ENCODE data around the gene ELMO1. TPM values are rescaled to one million over a fixed set of nuclear protein-coding genes. Genes with fewer than 3 reads are reported as not detected.

Gene ELMO1
- total and polyA plus RNA-seq, 8 donors, result 3.0 to 20.6 (median 6.6) TPM

- WGBS, 2 donors, result 31 to 33% methylated on average over 14 of the region's 14 CpGs
- no peaks in the 10 kb centered on the region for H3K27me3 ChIP-seq
- peak; percentile 47 to 85 (median 68) for DNase-seq
- peaks cover 0 to 3% (median 0%) of the 10 kb centered on the region in 3 donors for H3K4me1 ChIP-seq
- no peak for FAIRE-seq
- H3K9me3 ChIP-seq, result no peaks in the 10 kb centered on the region
- peak; percentile 65 to 95 (median 88) for ATAC-seq
- TF ChIP-seq, protein P1, sequence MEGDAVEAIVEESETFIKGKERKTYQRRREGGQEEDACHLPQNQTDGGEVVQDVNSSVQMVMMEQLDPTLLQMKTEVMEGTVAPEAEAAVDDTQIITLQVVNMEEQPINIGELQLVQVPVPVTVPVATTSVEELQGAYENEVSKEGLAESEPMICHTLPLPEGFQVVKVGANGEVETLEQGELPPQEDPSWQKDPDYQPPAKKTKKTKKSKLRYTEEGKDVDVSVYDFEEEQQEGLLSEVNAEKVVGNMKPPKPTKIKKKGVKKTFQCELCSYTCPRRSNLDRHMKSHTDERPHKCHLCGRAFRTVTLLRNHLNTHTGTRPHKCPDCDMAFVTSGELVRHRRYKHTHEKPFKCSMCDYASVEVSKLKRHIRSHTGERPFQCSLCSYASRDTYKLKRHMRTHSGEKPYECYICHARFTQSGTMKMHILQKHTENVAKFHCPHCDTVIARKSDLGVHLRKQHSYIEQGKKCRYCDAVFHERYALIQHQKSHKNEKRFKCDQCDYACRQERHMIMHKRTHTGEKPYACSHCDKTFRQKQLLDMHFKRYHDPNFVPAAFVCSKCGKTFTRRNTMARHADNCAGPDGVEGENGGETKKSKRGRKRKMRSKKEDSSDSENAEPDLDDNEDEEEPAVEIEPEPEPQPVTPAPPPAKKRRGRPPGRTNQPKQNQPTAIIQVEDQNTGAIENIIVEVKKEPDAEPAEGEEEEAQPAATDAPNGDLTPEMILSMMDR (IDR thresholded peaks at IDR 0.05), result peak; percentile 56 to 73 (median 69)
- no peaks in the 10 kb centered on the region for H3K36me3 ChIP-seq
- H3K4me3 ChIP-seq, result peak overlapping the region in 1 of 4 donors; percentile 17
- intact Hi-C loops (cut with DNase I), result loop anchor here (5.0 to 10.0 kb wide), 2 partner anchors 195 to 198 kb away; no protein-coding TSS in a partner anchor
- no peak overlapping the region for H3K27ac ChIP-seq
Measured at GRCh38 chr7:36986948-36987724, 461.5 kb downstream of the ELMO1 start.

GRCh38 chr7:36986511-36986933, 462.1 kb downstream of the ELMO1 start:
- H3K36me3 ChIP-seq, result no peaks in the 10 kb centered on the region
- no peak for DNase-seq
- whole genome bisulfite sequencing, 2 donors, result 13% methylated on average over 5 of the region's 5 CpGs
- peaks cover 0 to 3% (median 0%) of the 10 kb centered on the region in 3 donors for H3K4me1 ChIP-seq
- ATAC-seq, result peak in 3 of 4 donors; percentile 15 to 36 (median 31)
- no peak overlapping the region for H3K27ac ChIP-seq
- intact Hi-C loops (cut with DNase I), result loop anchor here (5.0 to 10.0 kb wide), 2 partner anchors 196 to 198 kb away; no protein-coding TSS in a partner anchor
- no peak overlapping the region for H3K4me3 ChIP-seq
- H3K27me3 ChIP-seq, result no peaks in the 10 kb centered on the region
- TF ChIP-seq, protein P1 (IDR thresholded peaks at IDR 0.05), result no peak
- no peaks in the 10 kb centered on the region for H3K9me3 ChIP-seq
- FAIRE-seq, result no peak

DNA sequence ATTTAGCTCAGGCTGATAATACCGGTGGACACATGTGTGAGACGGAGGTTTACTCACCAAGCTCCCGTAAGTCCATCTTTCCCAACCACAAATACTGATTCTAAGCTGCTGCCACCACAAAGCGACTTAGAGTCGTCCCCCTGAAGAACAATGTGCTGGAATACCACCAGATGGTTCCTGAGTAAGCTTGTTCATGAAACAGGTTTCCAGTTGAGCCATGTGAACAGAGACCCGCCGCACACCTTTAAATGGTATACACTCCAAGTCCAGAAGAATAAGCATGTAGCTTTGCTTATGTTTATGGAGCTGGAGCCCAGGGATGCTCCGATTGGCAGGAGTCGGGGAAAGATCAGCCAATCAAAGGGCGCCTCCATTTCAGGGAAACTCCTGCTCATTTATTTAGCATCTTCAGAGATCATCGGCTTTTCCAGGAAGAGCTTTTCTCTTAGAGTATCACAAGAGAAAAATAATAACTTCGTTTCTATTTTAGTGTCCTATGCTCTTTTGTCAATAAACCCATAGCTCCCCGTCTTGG, 462.7 kb downstream of the ELMO1 start:
- intact Hi-C loops (cut with DNase I), result loop anchor here (5.0 to 10.0 kb wide), 2 partner anchors 196 to 199 kb away; no protein-coding TSS in a partner anchor
- no peak overlapping the region for H3K27ac ChIP-seq
- no peak for FAIRE-seq

DNA sequence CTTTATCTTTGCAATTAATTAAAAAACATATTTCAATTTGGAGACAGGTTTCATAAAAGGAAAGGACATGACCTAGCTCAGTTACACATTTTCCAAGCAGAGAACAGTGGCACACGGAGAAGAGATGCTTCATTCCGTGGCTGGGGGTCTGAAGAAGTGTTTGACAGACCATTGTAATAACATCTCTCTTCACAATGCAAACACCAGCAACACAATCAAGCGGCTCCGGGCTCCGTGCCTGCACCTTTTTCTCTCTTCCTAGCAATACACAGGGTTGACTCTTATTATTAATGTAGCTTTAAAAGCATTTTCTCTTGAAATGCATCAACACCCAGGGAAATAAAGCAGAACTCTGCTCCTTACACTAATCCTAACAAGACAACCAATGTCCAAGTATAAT, 463.3 kb downstream of the ELMO1 start:
- H3K9me3 ChIP-seq, result no peaks in the 10 kb centered on the region
- 41 to 45% methylated on average over 5 of the region's 5 CpGs for WGBS, 2 donors
- no peak for DNase-seq
- FAIRE-seq, result no peak
- no peaks in the 10 kb centered on the region for H3K27me3 ChIP-seq
- H3K4me3 ChIP-seq, result peak overlapping the region in 1 of 4 donors; percentile 12
- TF ChIP-seq, protein P1 (IDR thresholded peaks at IDR 0.05), result no peak
- no peak overlapping the region for H3K27ac ChIP-seq
- ATAC-seq, result peak in 1 of 4 donors; percentile 36
- peaks cover 0 to 3% (median 0%) of the 10 kb centered on the region in 3 donors for H3K4me1 ChIP-seq
- no peaks in the 10 kb centered on the region for H3K36me3 ChIP-seq
- intact Hi-C loops (cut with DNase I), result loop anchor here (5.0 to 10.0 kb wide), 2 partner anchors 197 to 199 kb away; no protein-coding TSS in a partner anchor

More for the DNA sequence above, 462.7 kb downstream of the ELMO1 start:
- no peaks in the 10 kb centered on the region for H3K36me3 ChIP-seq
- peak overlapping the region in 1 of 4 donors; percentile 12 for H3K4me3 ChIP-seq
- 44 to 60% methylated on average over 13 of the region's 13 CpGs for WGBS, 2 donors
- TF ChIP-seq, protein P1 (IDR thresholded peaks at IDR 0.05), result no peak
- H3K27me3 ChIP-seq, result no peaks in the 10 kb centered on the region
- H3K4me1 ChIP-seq, result peaks cover 0 to 3% (median 0%) of the 10 kb centered on the region in 3 donors
- DNase-seq, result no peak
- ATAC-seq, result peak; percentile 29 to 69 (median 41)
- H3K9me3 ChIP-seq, result no peaks in the 10 kb centered on the region

Measured in pancreas (tissue), 10 donors.